Stimulated activated CD4-positive, alpha-beta T cell treated with anti-CD3 and anti-CD28 coated beads, TNF-alpha, amount 100 ng/mL, for 4 hours (primary cell): ENCODE measurements around the gene RDH5.
"Not testable (repeated sequence)": the region's sequence is repeated elsewhere in the genome, so short reads cannot be mapped to it uniquely, and the experiment has no call there.

Experiments
- DNase-seq, 3 experiments: peaks; one replicate each; pipeline ENCODE4 v3.0.0-alpha.2; 2020; ENCODE audit warnings: low read depth in 3 of 3

RDH5 gene

GRCh38 chr12:55745361-55746173 is 25.4 kb downstream of the RDH5 start:
- DNase-seq, result no peak

DNA sequence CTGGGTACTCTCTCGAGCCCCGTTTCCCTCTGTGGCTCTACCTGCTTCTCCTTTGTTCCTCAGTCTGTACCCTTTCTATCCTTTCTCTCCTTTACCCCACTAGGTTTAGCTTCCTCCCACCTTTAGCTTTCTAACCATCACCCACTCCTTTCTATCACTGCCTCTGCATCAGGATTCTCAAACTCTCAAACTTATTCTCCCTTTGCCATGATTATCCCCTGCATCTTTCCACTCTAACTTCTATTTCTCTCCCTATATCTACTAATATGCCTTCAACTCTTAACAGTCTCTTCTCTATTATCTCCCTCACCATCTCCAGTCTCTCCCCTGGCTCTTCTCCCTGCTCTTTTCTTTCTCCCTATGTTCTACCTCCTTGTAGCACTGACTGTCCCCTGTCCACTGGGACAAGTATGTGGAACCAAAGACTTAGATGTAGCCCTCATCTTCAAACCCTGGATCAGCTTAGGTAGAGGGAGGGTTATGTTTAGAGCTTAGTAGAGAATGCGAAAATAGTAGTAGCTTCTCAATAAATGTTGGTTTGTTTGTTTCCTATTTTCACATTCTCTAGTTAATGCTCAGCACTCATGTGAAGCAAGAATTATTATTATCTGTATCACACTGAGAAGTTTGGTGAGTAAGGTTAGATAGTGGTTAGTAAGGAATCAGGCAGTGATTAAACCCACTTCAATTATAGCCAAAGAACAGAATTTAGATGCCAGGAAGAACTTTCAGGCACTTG is 26.1 kb downstream of the RDH5 start:
- no peak for DNase-seq

DNA sequence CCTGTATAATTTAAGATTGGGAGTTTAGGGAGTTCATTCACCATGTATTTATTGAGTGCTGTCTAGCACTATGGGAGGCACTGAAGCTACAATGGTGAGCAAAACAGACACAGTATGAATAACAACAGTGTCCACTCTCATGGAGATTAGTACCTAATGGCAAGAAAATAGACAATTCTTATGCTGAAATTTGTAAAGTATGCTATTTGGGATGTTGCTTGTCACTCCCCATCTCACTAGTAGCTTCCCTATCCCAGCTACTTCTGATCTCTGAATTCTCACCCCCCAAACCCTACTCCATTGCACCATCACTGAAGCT is 26.7 kb downstream of the RDH5 start:
- no peak for DNase-seq

- no peak for DNase-seq
Observed at GRCh38 chr12:55748230-55748993, 28.2 kb downstream of the RDH5 start.

DNA sequence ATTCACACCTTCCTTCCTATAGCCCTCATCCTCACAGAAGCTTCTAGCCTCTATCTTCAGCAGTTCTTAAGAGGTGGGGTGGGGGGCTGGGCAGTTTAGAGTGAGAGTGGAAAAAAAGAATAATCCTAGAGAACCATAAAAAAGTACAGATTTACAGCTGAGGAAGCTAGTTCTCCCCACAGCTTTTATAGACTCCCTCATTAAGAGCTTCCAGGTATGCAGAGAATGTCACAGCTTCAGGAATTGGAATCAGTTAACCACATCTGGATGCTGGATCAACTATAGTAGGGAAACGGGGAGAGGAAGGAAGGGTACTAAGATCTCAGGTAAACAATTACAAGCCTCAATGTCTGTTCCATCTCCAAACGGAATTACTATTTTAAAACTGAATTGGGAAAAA is 35.1 kb downstream of the RDH5 start:
- no peak for DNase-seq

DNA sequence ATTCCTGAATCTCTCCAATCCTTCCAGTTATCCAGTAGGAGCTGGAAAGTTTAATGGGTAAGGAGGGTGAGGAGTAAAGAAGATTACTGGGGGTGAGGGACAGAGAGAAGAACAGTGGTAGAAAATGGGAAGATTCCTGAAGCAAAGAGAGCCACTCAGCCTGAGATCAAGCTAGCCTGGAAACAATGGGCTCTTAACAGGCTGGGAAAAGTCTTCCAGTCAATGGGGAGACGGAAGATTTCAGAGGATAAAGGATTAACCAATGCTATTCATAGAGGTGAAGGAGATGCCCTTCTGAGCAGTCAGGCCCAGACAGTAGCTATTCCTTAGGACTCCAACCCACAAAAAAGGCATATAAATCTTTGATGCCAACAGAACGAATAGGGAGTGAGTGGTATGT is 37.5 kb downstream of the RDH5 start:
- DNase-seq, result no peak

GRCh38 chr12:55758575-55758974 is 38.4 kb downstream of the RDH5 start:
- DNase-seq, result not testable (repeated sequence)

GRCh38 chr12:55760663-55761062 is 40.5 kb downstream of the RDH5 start:
- DNase-seq, result no peak

DNA sequence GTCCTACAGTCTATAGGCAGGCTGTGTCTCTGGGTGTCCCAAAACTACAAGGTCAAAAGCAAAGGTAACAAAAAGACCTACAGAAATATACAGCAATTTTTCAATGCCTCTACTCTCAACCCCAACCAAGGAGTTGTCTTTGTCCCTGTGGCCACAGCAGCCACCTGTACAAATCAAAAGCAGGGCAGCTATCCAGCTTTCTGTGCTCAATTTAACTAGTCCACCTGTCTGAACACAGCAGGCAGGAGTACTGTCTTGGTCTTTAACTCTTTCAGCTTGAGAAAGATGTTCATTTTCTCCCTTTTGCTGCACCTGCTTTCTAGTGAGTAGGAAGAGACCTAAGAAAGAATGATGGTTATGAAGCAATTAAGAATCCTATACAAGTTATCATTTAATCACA is 42.5 kb downstream of the RDH5 start:
- no peak for DNase-seq

- DNase-seq, result no peak
Observed at GRCh38 chr12:55765736-55766290, 45.6 kb downstream of the RDH5 start.

- no peak for DNase-seq
Observed at GRCh38 chr12:55767156-55767555, 47.0 kb downstream of the RDH5 start.

DNA sequence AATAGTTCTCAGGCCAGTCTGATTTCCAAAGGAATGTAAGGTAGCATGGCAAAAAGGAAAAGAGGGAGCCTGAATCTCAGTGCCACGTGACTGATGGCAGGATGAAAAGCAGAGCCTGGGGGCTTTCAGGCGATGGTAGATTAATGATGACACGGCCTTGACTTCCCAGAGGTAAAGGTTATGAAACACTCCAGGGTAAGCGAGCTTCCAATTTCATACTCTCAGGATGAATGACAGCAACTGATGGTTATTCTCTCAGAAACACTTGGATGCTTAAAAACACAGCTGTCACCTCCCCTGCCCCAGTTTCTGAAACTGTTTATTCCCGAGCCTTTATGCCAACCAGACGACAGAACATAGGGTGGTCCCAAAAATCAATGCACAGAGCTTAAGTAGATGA is 51.5 kb downstream of the RDH5 start:
- DNase-seq, result no peak
